Measurements from ENCODE around the gene REXO1. TPM values are rescaled to one million over a fixed set of nuclear protein-coding genes. Genes with fewer than 3 reads are reported as not detected.
A peak's percentile ranks its signal among the peaks of the same experiment; 100 is the strongest.

The REXO1 gene
- total RNA-seq, 1 experiment from 2014 or later, result 4.2 TPM

DNA sequence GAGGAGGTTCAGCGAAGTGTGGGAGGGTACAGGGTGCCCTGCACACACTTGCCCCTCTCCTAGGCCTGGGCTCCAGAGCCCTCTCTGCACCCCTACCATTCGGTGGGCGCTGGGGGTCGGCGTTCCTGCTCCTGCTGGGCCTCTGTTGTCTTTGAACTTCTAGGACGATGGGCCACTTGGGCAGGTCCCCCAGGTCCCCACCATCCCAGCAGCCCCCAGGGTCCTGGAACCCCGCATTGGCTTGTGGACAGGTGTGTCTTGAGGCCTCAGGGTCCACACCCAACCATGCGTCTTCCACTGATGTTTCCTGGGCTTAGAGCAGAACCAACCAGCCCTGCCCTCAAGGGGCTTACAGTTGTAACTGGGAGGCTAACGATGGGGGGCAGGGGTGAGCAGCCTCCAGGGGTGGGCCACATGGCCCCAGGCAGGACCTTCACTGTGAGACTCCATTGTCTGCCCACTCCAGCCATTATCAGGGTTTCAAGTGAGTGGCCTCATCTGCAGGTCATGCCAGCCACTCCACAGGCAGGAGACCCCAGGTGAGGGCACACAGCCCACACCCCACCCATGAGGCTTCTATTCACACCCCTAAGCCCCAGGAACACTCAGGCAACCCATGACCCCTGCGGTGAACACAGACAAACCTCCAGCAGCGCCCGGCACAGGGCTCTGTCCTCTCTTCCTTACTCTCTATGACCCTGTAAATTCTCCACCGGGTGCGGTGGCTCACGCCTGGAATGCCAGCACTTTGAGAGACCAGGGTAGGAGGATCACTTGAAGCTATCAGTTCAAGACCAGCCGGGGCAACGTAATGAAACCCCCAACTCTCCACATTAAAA lies 17.1 kb upstream of the REXO1 start:
- in situ Hi-C loops (cut with HindIII; ENCODE audit: low pct_unique_long_range_greater_than_20kb, low sequenced_read_pairs), result no loop called here
- DNase-seq (ENCODE audit: low read depth, low spot score), result no peak

DNA sequence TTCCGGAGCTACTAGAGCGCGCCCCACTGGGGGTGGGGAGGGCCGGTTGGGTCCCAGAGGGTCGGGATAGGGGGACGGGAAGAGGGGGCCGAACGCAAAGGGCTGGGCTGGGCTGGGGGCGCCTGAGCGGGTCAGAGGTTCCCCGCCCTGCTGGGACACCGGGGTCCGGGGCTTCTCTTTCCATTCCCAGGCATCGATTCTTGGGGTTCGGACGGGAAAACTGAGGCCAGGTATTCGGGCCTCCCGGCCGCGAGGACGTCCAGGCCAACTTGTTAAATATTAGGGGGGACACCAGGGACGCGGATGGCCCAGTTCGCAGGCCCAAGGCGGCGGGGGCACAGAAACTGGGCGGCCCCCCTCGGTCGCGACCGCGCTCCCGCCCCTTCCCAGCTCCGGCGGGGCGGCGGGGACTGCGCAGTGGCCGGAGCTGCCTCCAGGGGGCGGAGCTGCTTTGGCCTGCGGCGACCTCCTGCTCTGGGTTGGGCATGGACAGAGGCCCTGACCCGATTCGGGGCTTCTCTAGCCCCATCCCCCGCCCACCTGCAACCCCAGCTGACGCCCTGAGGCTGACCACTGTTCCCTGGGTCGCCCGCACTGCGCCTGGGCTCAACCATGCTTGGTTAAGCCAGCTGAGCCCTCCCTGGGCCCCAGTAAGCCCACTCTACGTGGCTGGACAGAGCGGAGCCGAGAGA lies 16.3 kb upstream of the REXO1 start:
- in situ Hi-C loops (cut with HindIII; ENCODE audit: low pct_unique_long_range_greater_than_20kb, low sequenced_read_pairs), result no loop called here
- DNase-seq (ENCODE audit: low read depth, low spot score), result peak; percentile 52

DNA sequence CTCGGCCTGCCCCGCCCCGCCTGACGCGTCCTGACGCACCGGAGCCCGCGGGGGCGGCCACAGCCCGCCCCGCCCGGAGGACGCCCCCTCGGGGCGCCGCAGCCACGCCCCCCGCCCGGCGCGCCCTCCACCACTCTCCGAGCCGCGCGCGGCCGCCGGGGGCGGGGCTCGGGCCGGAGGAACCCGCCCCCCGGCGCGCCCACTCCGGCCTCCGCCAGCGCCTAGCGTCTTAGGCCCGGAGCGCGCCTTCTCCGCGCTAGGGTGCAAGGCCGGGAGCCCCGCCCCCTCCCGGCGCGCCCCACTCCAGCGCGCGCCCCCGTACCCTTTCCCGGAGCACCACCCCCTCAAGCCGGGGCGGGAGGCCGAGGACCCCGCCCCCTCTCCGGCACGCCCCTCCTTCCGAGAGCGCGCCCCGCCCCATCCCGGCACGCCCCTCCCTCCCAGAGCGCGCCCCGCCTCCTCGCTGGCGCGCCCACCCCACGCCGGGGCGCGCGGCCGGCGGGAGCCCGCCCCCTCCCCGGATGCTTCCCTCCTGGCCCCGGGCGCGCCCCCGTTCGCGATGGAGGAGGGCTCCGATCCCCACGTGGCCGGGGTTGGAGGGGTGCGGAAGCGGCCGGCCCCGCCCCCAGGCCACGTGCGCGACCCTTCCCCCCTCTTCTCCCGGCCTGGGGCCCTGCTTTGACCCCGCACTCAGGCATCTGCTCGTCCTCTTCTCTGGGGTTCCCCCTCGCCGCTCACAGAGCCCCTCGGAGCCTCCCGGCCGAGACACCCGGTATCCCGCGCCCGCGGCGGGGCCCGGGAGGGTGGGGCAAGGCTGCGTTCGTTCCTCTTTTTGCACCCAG lies 15.6 kb upstream of the REXO1 start:
- DNase-seq (ENCODE audit: low read depth, low spot score), result peak; percentile 86
- in situ Hi-C loops (cut with HindIII; ENCODE audit: low pct_unique_long_range_greater_than_20kb, low sequenced_read_pairs), result no loop called here

DNA sequence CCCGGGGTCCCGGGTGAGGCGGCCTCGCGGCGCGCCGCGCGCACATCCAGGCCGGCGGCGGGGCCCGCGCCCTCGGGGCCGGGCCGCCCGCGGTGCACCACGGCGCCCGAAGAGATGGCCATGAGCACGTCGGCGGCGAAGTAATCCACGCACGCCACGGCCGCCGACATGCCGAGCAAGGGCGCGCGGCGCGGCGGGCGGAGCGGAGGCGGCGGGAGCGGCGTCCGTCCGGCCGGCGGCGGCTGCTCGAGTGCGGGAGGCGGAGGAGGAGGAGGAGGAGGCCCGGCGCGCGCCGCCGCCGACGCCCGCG lies 15.0 kb upstream of the REXO1 start, which contains the start of gene KLF16:
Gene KLF16, minus strand, starts transcription at position 252 of the 310 bp plus-strand sequence. Its CDS starts 82 bp downstream, at position 170.
- in situ Hi-C loops (cut with HindIII; ENCODE audit: low pct_unique_long_range_greater_than_20kb, low sequenced_read_pairs), result no loop called here
- DNase-seq (ENCODE audit: low read depth, low spot score), result no peak

DNA sequence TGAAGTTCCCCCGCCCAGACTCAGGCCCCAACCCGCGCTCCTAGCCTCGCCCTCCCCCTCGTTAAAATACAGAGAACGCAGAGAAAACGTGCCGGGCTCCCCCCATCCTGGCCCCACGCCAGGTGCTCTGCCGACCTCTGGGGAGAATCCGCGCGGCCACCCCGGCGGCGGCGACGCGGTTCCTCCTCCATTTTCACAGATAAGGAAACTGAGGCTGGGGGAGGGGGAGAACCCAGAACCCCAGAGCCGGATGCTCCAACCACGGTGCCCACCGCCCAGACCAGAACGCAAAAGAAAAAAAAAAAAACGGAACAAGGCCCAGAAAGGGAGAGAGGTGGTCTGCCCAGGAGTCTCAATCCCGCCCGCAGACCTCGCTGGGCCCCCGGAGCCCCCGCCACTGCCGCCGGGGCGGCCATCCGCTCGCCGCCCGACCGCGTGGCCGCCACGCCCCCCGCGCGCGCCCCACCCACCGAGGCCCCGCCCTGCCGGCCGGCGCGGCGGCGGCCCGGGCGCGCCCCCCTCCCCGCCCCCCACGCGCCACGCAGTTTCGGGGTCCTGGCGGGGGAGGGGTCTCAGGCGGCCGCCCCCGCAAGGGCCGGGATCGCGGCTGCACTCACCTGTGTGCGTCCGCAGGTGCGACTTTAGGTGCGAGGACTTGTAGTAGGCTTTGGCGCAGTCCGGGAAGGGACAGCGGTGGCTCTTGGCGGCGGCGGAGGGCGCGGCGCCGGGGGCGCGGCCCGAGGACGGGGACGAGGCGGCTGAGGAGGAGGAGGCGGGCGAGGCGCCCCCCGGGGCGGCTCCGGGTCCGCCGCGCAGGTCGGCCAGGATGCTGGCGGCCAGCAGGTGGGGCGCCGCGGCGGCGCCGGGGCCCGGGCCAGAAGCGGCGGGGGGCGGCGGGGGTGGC lies 14.4 kb upstream of the REXO1 start:
- DNase-seq (ENCODE audit: low read depth, low spot score), result no peak
- in situ Hi-C loops (cut with HindIII; ENCODE audit: low pct_unique_long_range_greater_than_20kb, low sequenced_read_pairs), result no loop called here

DNA sequence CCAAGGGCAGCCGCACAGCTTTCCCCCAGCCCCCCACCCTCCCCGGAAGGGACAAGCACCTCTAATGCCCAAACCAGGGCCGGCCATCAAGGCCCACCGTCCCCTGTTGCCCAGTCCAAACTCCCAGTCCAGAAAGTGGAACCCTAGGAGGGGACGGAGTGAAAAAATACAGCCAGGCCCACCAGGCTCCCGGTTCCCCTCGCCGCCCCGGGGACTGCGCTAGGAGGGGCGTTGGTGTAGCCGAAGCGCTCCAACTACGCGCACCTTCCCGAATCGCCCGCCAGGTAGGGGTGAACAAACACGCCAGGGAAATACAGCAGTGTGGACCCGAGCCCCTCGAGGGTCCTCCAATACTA lies 13.8 kb upstream of the REXO1 start:
- DNase-seq (ENCODE audit: low read depth, low spot score), result no peak
- in situ Hi-C loops (cut with HindIII; ENCODE audit: low pct_unique_long_range_greater_than_20kb, low sequenced_read_pairs), result no loop called here

DNA sequence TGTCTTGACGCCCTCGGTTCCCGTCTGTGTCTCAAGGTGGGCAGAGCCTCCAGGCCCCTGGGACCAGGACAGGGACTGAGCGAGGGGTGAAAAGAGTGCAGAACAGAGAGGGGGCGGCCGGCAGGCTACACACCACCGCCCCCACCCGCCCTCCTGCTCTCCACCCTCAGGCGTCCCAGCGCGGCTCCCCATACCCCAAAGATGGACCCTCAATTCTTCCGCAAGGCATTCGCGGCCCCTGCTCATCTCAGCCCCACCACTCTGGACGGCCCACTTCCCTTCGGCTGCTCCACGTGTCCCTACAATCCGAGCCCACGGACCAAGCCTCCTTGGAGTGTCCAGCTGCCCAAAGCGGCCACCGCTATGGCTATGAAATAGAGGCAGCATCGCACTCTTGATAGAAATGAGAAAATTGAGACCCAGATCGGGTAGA lies 13.3 kb upstream of the REXO1 start:
- DNase-seq (ENCODE audit: low read depth, low spot score), result no peak
- in situ Hi-C loops (cut with HindIII; ENCODE audit: low pct_unique_long_range_greater_than_20kb, low sequenced_read_pairs), result no loop called here

DNA sequence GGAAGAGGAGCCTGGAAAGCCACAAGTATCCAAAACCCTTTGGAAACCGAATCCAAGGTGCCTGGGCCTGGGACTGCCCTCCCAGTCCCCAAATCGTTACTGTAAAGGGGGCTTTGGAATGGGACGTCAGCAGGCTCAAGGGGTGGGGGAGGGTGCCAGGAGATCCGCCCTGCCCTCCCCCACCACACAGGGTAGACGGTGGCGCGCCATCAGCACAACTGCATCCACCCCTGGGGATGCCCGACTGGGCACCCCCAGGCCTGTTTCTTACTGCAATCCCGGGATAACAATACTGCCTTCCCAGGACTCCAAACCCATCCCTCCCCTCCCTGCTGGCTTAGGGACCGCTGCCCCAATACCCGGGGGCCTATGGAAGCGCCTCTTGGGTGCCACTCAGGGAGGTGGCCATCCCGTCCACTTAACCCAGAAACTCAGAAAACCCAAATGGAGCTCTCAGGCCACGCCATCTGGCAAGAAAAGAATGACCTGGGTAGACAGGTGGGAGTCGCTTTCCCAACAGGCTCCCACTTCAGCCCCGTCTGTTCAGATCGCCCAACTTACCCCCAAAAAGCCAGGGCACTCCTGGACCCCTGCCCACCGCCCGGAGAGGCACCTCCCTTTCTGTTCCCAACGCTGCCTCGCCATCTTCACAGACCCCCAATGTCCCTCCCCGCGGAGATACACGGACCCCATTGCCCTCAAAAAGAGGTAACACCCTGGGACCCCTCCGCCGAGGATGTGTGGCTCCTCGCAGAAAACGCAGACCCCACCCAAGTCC lies 12.7 kb upstream of the REXO1 start:
- in situ Hi-C loops (cut with HindIII; ENCODE audit: low pct_unique_long_range_greater_than_20kb, low sequenced_read_pairs), result no loop called here
- DNase-seq (ENCODE audit: low read depth, low spot score), result no peak

DNA sequence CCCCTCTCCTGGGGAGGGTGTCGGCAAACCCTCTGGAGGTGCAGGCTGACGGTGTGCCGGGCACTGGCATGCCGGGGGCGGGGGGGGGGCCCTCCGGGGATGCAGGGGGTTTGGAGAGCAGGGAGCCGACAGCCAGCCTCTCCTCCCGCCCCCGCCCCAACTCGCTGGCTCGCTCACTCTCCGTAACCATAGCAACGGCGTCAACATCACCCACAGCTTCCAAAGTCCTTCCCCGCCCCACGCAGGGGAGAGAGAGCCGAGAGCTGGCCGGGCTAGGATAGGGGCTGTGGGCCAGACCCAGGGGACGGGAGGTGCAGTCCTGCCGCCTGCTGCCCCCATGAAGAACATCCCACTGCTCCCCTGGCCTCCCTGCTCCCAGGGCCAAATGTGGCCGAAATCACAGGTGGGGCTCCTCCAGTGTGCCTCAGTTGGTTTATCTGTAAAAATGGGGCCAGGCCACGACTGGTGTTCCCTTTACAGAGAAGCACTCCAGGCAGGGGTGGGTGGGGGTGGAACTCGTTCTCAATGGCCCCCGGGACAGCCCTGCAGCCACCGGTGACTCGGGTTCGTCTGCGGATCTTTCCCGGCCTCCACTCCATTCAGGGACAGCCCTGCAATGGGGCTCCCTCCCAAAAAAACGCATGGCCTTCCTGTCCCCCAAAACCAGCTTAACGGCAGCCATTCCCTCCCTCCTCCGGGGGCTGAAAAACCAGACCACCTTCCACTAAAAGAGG lies 11.9 kb upstream of the REXO1 start:
- DNase-seq (ENCODE audit: low read depth, low spot score), result no peak

DNA sequence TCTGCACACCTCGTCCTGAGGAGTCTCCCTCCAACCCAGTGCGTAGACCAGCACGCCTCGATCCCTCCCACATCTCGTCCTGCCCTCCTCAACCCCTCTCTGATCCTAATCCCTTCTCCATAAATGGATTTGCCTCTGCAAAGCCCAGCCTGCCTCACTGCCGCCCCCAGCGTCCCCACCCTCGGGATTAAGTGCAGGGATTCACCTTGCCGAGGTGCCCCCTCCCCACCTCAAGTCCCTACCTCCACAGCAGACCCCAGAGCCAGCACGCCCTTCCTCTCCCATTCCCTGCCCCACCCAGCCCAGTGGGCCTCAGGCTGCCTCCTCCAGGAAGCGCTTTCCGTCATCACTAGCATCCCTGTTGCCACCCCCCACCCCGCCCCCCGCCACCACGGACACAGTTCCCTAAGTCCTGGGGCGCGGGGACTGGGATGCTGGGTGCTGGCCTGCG lies 11.1 kb upstream of the REXO1 start:
- DNase-seq (ENCODE audit: low read depth, low spot score), result no peak
- in situ Hi-C loops (cut with HindIII; ENCODE audit: low pct_unique_long_range_greater_than_20kb, low sequenced_read_pairs), result no loop called here

More for the DNA sequence above, 11.9 kb upstream of the REXO1 start:
- in situ Hi-C loops (cut with HindIII; ENCODE audit: low pct_unique_long_range_greater_than_20kb, low sequenced_read_pairs), result no loop called here

DNA sequence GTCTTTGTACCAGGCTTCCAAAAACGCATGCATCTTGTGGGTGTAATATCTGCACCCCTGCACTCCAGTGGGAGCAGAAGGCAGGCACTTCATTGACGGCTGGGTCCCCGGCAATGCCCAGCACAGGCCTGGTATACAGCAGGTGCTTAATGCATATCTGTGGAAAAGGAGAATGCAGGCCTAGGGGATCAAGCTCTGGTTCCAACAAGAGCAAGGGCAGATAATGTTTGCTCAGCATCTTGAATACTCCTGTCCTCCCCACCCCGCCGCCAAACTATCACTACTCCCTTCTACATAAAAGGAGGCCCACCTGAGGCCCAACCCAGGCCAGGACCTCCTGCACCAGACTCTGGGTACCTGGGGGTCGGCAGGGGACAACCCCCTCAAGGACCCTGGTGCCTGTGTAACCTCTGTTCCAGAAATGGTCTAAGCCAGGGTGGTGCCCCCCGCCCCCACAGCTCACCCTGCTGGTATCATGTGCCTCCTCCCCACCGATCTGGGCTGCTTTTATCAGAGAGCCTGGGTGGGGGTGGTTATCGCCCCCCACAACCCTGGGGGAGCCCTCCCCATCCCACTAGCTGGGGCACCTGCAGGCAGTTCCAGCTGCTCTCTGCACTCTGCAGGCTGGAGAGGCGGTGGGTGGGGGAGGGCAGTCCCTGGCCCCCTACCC lies 10.3 kb upstream of the REXO1 start:
- in situ Hi-C loops (cut with HindIII; ENCODE audit: low pct_unique_long_range_greater_than_20kb, low sequenced_read_pairs), result no loop called here
- no peak for DNase-seq (ENCODE audit: low read depth, low spot score)

DNA sequence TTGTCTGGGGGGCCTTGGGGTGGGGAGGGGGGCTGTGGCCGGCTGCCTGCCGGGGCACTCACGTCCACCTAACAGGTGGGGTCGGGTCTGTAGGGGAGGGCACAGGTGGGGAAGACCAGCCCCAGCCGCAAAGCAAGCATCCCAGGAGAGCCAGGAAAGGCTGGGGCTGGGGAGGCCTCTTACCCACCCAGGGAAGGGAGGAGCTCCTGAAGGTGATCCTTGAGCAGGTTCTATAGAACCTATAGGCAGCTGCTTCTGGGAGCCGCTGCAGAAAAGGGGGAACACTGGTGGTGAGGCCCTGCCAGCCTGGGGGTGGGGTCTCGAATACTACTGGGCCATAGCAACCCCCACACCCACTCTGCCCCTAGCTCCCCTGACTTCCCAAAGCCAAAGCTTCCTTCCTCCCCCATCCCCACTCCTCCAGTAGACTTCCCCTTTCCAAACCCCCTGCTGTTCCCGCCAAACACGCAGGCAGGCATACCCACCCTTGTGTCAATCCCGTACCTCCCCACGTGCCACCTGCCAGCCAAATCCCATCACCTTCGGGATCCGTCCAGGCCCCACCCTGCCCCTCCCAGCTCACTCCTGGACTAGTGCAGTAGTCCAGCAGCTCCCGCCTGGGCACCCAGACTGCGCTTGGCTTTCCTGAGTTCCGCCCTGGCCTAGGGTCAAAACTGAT lies 9.5 kb upstream of the REXO1 start:
- no peak for DNase-seq (ENCODE audit: low read depth, low spot score)
- in situ Hi-C loops (cut with HindIII; ENCODE audit: low pct_unique_long_range_greater_than_20kb, low sequenced_read_pairs), result no loop called here

DNA sequence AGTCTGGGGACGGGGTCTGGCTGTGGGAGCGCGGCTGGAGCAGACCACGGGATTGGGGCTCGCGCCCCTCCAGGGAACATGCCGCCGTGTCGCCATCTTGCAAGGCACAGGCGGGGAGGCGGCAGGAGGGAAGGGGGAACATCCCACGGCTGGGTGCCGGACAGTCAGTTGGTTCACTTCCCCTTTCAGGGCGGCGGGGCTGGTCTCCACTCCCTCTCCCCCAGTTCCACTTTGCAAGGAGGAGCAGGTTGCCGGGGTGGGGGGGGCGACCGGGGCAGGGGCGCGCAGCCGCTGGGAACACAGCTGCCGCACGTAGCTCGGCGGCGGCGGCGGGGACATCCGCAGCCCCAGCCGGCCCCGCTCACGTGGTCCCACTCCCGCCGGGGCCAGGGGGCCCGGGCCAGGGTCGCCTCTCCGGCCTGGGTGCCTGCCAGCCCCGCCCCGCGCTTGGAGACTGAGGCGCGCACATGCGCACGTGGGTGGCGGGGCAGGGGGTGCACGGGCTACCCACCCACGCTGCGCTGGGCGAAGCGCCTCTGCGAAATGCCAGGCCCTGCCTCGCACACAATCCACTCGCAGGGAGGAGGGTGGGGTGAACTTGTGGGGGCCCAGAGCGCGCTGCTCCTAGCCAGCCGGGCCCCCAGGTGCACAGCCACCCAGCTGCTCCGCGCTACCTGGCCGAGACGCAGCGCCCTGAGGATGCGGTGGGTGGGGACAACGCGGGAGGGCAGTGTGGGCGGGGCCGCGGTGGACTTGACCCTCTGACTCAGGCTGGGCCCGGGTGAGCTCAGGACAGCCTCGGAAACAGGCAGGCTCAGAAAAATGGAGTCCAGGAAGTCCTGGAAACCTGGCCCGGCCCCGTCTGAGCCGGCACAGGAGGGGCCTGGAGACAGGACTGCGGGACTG lies 8.7 kb upstream of the REXO1 start:
- no peak for DNase-seq (ENCODE audit: low read depth, low spot score)
- in situ Hi-C loops (cut with HindIII; ENCODE audit: low pct_unique_long_range_greater_than_20kb, low sequenced_read_pairs), result no loop called here

DNA sequence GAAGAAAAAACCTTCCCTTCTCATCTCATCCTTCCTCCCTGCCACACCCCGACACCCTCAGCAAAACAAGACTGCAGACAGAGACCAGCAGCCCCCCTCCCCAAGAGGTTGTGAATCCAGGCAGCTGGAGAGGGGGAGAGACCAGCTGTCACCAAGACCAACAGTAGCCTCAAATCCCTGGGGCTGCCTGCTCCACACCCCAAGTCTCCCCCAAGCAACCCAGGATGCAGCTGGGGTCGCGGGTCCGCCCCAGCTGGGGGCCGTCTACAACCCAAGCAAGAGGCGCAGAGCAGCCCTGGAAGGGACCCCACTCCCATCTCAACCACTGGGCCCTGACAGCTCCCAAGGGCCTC lies 8.0 kb upstream of the REXO1 start:
- in situ Hi-C loops (cut with HindIII; ENCODE audit: low pct_unique_long_range_greater_than_20kb, low sequenced_read_pairs), result no loop called here
- DNase-seq (ENCODE audit: low read depth, low spot score), result no peak
